NCI-H1417 (cell line): ENCODE data around the gene NACC2.

ENCODE experiments used
- DNase-seq, 3 experiments: peaks; one replicate each; lab custom pipeline; 2025; lab: John Stamatoyannopoulos, UW

The NACC2 gene

DNA sequence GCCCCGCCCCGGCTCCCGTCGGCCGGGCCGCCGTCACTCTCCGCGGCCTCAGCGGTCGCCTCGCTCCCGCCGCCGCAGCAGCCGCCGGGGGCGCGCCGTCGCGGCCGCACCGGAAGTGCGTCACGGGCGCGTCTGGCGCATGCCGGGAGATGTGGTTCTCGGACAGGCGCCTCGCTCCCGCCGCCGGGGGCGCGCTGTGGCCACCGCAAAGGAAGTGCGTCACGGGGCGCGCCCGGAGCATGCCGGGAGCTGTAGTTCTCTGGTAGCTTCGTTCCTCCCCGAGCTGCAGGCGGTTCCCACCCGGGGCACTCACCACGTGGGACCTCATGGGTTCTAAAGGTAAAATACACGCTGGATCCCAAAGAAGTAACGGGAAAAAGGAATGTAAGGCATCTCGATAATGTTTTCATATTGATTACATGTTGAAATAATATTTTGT lies 133.8 kb downstream of the NACC2 start, which contains the start of gene UBAC1:
Gene UBAC1 (minus strand): TSS at position 97 of the 439 bp plus-strand sequence. CDS start 211 bp downstream, outside the sequence.
- DNase-seq: peak; percentile 93 to 98 (median 97)

GRCh38 chr9:135960411-135961276 lies 134.4 kb downstream of the NACC2 start:
- peak in 1 of 3 experiments; percentile 60 for DNase-seq

DNA sequence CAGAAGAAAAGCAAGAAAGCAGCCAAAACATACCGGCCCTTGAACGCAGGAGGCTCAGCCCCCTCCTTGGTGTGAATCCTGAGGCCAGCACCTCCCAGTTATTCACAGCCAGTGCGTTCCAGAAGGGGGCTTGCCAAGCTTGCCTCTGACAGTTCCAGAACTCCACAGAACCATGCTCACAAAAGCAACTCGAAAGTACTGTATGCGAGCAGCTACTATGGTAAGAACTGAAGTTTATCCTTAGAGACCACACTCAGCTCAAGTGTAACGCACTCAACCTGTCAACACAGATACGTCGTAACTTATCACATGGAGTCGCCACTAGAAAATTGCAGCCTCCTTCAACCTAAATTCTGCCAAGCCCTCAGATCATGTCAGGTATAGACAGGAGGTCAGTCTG lies 135.3 kb downstream of the NACC2 start:
- DNase-seq: peak in 1 of 3 experiments; percentile 5

GRCh38 chr9:135958485-135958884 lies 136.6 kb downstream of the NACC2 start:
- DNase-seq: no peak

- DNase-seq: no peak
Observed at GRCh38 chr9:135957431-135957830, 137.7 kb downstream of the NACC2 start.

GRCh38 chr9:135956802-135957174 lies 138.3 kb downstream of the NACC2 start:
- DNase-seq: no peak
